ENCODE data around the gene ABCB6.

Gene ABCB6

GRCh38 chr2:219245899-219246230, 27.1 kb upstream of the ABCB6 start:
- Histone ChIP-seq H3K27ac (ENCODE audit: low read depth, low read length) (peak overlapping the region; percentile 90), H3K9me3 (ENCODE audit: control insufficient read depth in 1 of 2, low read length in 2 of 2) (no peaks in the 10 kb centered on the region), H3K4me3 (ENCODE audit: low read depth in 1 of 2, low read length in 2 of 2) (peak overlapping the region; percentile 71 to 87), H3K36me3 (ENCODE audit: control insufficient read depth in 1 of 2, insufficient read depth in 2 of 2, low read length in 2 of 2) (peaks cover 7 to 24% of the 10 kb centered on the region in 2 donors), H3K9ac (ENCODE audit: low read depth in 1 of 2, low read length in 2 of 2) (peak overlapping the region; percentile 68 to 95), H3K4me1 (ENCODE audit: control insufficient read depth in 1 of 2, insufficient read depth in 2 of 2, low read length in 2 of 2) (peaks cover 65 to 66% of the 10 kb centered on the region in 2 donors), H3K27me3 (ENCODE audit: control insufficient read depth in 1 of 2, insufficient read depth in 2 of 2, low read length in 2 of 2) (no peaks in the 10 kb centered on the region)

DNA sequence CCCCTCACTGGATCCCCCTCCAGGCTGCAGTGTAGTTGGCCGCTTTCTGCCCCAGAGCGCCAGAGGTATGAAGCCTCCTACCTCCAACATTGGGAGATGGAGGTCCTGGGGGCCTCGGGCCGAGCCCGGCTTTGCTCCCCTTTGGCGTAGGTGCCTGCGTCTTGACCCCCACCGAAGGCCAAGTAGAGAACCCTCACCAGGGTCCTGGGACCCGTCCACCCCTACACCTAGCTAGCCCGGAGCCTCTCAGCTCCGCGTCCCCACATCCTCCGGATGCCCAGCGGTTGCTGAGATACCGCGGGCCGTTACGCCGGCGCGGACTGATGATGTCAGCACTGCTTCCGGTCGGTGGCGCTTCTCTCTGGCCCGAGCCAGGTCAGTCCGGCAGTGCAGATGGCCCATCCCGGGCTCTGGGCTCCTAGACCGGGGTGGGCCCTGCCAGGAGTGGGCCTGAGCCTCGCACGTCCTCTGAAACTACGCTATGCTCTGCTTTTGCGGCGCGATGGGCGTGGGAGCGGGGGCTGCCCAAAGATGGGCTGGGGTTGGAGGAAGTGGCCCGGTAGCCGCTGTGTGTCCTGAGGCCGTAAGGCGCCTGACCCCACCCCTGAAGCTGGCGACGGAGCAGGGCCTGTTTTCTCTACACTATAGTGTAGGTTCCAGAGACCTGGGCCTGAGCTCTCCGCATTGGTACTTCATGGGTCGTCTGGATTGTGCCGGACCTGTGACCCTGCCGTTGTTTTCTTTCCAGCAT, 26.6 kb upstream of the ABCB6 start, which contains the start of the genes GLB1L and STK16:
GLB1L (minus strand) TSS at position 297 of the 751 bp plus-strand sequence. CDS start 1,871 bp downstream, outside the sequence.
STK16 (plus strand) TSS at position 332 of the 751 bp plus-strand sequence. CDS start 521 bp downstream, outside the sequence.
- no peaks in the 10 kb centered on the region for H3K27me3 ChIP-seq (ENCODE audit: control insufficient read depth in 1 of 2, insufficient read depth in 2 of 2, low read length in 2 of 2)
- H3K36me3 ChIP-seq (ENCODE audit: control insufficient read depth in 1 of 2, insufficient read depth in 2 of 2, low read length in 2 of 2), result peaks cover 7 to 18% of the 10 kb centered on the region in 2 donors
- peak within 1 kb of the TSS; percentile 71 to 87 for H3K4me3 ChIP-seq (ENCODE audit: low read depth in 1 of 2, low read length in 2 of 2)
- H3K27ac ChIP-seq (ENCODE audit: low read depth, low read length), result peak within 1 kb of the TSS; percentile 90
- H3K9me3 ChIP-seq (ENCODE audit: control insufficient read depth in 1 of 2, low read length in 2 of 2), result no peaks in the 10 kb centered on the region
- H3K4me1 ChIP-seq (ENCODE audit: control insufficient read depth in 1 of 2, insufficient read depth in 2 of 2, low read length in 2 of 2), result peaks cover 60% of the 10 kb centered on the region in 2 donors
- H3K9ac ChIP-seq (ENCODE audit: low read depth in 1 of 2, low read length in 2 of 2), result peak within 1 kb of the TSS; percentile 68 to 95

- H3K27me3 ChIP-seq (ENCODE audit: control insufficient read depth in 1 of 2, insufficient read depth in 2 of 2, low read length in 2 of 2), result no peaks in the 10 kb centered on the region
- H3K27ac ChIP-seq (ENCODE audit: low read depth, low read length), result peak overlapping the region; percentile 90
- H3K9ac ChIP-seq (ENCODE audit: low read depth in 1 of 2, low read length in 2 of 2), result peak overlapping the region; percentile 68 to 95
- H3K36me3 ChIP-seq (ENCODE audit: control insufficient read depth in 1 of 2, insufficient read depth in 2 of 2, low read length in 2 of 2), result peaks cover 7 to 15% of the 10 kb centered on the region in 2 donors
- peak overlapping the region; percentile 71 to 87 for H3K4me3 ChIP-seq (ENCODE audit: low read depth in 1 of 2, low read length in 2 of 2)
- no peaks in the 10 kb centered on the region for H3K9me3 ChIP-seq (ENCODE audit: control insufficient read depth in 1 of 2, low read length in 2 of 2)
- H3K4me1 ChIP-seq (ENCODE audit: control insufficient read depth in 1 of 2, insufficient read depth in 2 of 2, low read length in 2 of 2), result peaks cover 54 to 55% of the 10 kb centered on the region in 2 donors
Measured at GRCh38 chr2:219244789-219245147, 26.0 kb upstream of the ABCB6 start.

DNA sequence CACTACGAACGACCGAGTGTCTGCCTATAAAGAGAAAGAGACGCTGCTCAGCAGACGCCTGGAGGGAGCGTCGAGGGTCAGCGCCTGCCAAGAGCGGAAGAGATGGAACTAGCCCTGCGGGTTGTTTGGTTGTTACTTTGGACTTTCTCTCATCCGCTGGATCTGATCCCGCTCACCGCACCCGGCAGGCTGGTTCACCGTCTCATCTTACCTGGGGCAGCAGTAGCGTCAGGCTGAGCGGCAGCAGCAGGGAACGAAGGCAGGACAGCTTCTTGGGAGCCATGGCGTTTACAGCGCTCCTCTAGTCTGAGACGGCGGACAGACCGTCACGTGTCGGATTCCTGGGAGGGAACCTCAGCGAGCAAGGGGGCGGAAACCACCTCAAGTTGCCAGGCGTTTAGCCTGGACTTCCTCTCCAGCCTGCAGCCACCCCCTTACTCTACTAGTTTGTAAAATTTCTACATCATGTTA, 24.6 kb upstream of the ABCB6 start:
- Histone ChIP-seq H3K27me3 (ENCODE audit: control insufficient read depth in 1 of 2, insufficient read depth in 2 of 2, low read length in 2 of 2) (no peaks in the 10 kb centered on the region), H3K9me3 (ENCODE audit: control insufficient read depth in 1 of 2, low read length in 2 of 2) (no peaks in the 10 kb centered on the region), H3K36me3 (ENCODE audit: control insufficient read depth in 1 of 2, insufficient read depth in 2 of 2, low read length in 2 of 2) (peaks cover 7 to 15% of the 10 kb centered on the region in 2 donors), H3K4me1 (ENCODE audit: control insufficient read depth in 1 of 2, insufficient read depth in 2 of 2, low read length in 2 of 2) (peaks cover 40% of the 10 kb centered on the region in 2 donors), H3K4me3 (ENCODE audit: low read depth in 1 of 2, low read length in 2 of 2) (peak overlapping the region; percentile 50 to 59), H3K27ac (ENCODE audit: low read depth, low read length) (no peak overlapping the region), H3K9ac (ENCODE audit: low read depth in 1 of 2, low read length in 2 of 2) (peak overlapping the region in 1 of 2 donors; percentile 33)

- Histone ChIP-seq H3K9ac (ENCODE audit: low read depth in 1 of 2, low read length in 2 of 2) (no peak overlapping the region), H3K4me3 (ENCODE audit: low read depth in 1 of 2, low read length in 2 of 2) (no peak overlapping the region), H3K9me3 (ENCODE audit: control insufficient read depth in 1 of 2, low read length in 2 of 2) (no peaks in the 10 kb centered on the region), H3K27ac (ENCODE audit: low read depth, low read length) (no peak overlapping the region), H3K27me3 (ENCODE audit: control insufficient read depth in 1 of 2, insufficient read depth in 2 of 2, low read length in 2 of 2) (no peaks in the 10 kb centered on the region), H3K4me1 (ENCODE audit: control insufficient read depth in 1 of 2, insufficient read depth in 2 of 2, low read length in 2 of 2) (peaks cover 10 to 12% of the 10 kb centered on the region in 2 donors), H3K36me3 (ENCODE audit: control insufficient read depth in 1 of 2, insufficient read depth in 2 of 2, low read length in 2 of 2) (peaks cover 42 to 65% of the 10 kb centered on the region in 2 donors)
Measured at GRCh38 chr2:219234331-219234730, 15.6 kb upstream of the ABCB6 start.

- peak overlapping the region; percentile 93 to 98 for H3K4me3 ChIP-seq (ENCODE audit: low read depth in 1 of 2, low read length in 2 of 2)
- H3K4me1 ChIP-seq (ENCODE audit: control insufficient read depth in 1 of 2, insufficient read depth in 2 of 2, low read length in 2 of 2), result peaks cover 24 to 26% of the 10 kb centered on the region in 2 donors
- peak overlapping the region; percentile 86 to 88 for H3K9ac ChIP-seq (ENCODE audit: low read depth in 1 of 2, low read length in 2 of 2)
- peak overlapping the region; percentile 86 for H3K27ac ChIP-seq (ENCODE audit: low read depth, low read length)
- H3K36me3 ChIP-seq (ENCODE audit: control insufficient read depth in 1 of 2, insufficient read depth in 2 of 2, low read length in 2 of 2), result peaks cover 40 to 50% of the 10 kb centered on the region in 2 donors
- no peaks in the 10 kb centered on the region for H3K27me3 ChIP-seq (ENCODE audit: control insufficient read depth in 1 of 2, insufficient read depth in 2 of 2, low read length in 2 of 2)
- H3K9me3 ChIP-seq (ENCODE audit: control insufficient read depth in 1 of 2, low read length in 2 of 2), result no peaks in the 10 kb centered on the region
Measured at GRCh38 chr2:219230059-219230540, 11.3 kb upstream of the ABCB6 start.

DNA sequence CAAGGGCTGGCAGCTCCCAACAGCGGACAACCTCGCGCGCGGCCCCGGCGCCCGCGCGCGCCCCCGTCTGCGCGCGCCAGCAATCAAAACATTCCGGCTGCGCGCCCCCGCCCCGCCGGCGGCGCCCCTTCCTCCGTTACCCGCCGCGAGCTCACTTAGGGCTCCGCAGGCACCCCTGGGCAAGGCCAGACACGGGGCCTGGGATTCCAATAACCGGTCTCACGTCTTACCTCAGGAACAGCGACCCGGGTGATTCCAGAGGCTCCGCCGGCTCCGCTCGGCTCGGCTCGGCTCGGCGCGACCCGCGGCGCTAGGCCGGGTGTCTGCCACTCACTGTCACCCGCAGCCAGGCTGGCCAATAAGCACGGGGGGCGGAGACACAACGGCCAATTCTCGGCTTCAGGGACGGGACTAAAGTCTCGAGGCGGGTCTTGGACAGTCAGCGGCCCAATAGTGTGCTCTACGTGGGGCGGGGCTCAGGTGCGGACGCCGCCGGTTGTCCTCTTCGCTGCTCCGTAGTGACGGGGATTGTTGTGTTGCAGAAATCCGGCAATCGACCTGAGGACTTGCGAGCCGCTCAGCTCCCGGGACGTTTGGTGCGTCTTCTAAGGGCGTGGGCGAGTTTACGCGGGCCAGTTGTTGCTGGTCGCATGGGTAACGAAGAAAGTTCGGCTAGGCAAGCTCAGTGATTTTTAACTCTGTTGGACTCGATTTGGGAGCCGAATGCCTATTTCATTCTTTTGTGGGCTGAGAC, 10.7 kb upstream of the ABCB6 start, which contains the start of the genes ANKZF1 and ATG9A:
ANKZF1 (plus strand) TSS at position 502 of the 754 bp plus-strand sequence. CDS start 452 bp downstream, outside the sequence.
ATG9A (minus strand) TSS at position 332 of the 754 bp plus-strand sequence. CDS start 1,612 bp downstream, outside the sequence.
- H3K27ac ChIP-seq (ENCODE audit: low read depth, low read length), result peak within 1 kb of the TSS; percentile 94
- H3K36me3 ChIP-seq (ENCODE audit: control insufficient read depth in 1 of 2, insufficient read depth in 2 of 2, low read length in 2 of 2), result peaks cover 46 to 50% of the 10 kb centered on the region in 2 donors
- no peaks in the 10 kb centered on the region for H3K9me3 ChIP-seq (ENCODE audit: control insufficient read depth in 1 of 2, low read length in 2 of 2)
- H3K4me1 ChIP-seq (ENCODE audit: control insufficient read depth in 1 of 2, insufficient read depth in 2 of 2, low read length in 2 of 2), result peaks cover 24 to 26% of the 10 kb centered on the region in 2 donors
- no peaks in the 10 kb centered on the region for H3K27me3 ChIP-seq (ENCODE audit: control insufficient read depth in 1 of 2, insufficient read depth in 2 of 2, low read length in 2 of 2)
- peak within 1 kb of the TSS; percentile 93 to 98 for H3K4me3 ChIP-seq (ENCODE audit: low read depth in 1 of 2, low read length in 2 of 2)
- H3K9ac ChIP-seq (ENCODE audit: low read depth in 1 of 2, low read length in 2 of 2), result peak within 1 kb of the TSS; percentile 92

DNA sequence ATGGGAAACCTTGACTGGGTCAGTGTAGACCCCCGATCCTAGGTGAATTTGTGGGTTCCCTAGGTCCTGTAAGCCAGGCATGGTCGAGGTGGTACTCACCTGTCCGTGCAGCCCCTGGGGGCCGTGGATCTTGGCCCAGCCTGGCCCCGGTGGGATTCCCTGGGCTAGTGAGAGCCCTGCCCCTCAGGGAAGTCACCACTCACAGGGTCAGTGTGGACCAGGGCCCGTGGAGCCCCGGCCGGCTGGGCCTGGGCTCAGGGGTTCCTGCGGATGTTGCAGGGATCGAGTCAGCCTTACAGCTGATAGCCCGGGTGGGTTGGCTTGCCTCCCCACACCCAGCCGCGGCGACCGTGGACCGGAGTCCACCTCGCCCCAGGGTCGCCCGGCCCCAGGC, 10.2 kb upstream of the ABCB6 start:
- peaks cover 24 to 26% of the 10 kb centered on the region in 2 donors for H3K4me1 ChIP-seq (ENCODE audit: control insufficient read depth in 1 of 2, insufficient read depth in 2 of 2, low read length in 2 of 2)
- peak overlapping the region; percentile 89 to 93 for H3K4me3 ChIP-seq (ENCODE audit: low read depth in 1 of 2, low read length in 2 of 2)
- H3K9ac ChIP-seq (ENCODE audit: low read depth in 1 of 2, low read length in 2 of 2), result peak overlapping the region; percentile 92
- peak overlapping the region; percentile 94 for H3K27ac ChIP-seq (ENCODE audit: low read depth, low read length)
- no peaks in the 10 kb centered on the region for H3K27me3 ChIP-seq (ENCODE audit: control insufficient read depth in 1 of 2, insufficient read depth in 2 of 2, low read length in 2 of 2)
- H3K36me3 ChIP-seq (ENCODE audit: control insufficient read depth in 1 of 2, insufficient read depth in 2 of 2, low read length in 2 of 2), result peaks cover 46 to 50% of the 10 kb centered on the region in 2 donors
- H3K9me3 ChIP-seq (ENCODE audit: control insufficient read depth in 1 of 2, low read length in 2 of 2), result no peaks in the 10 kb centered on the region

DNA sequence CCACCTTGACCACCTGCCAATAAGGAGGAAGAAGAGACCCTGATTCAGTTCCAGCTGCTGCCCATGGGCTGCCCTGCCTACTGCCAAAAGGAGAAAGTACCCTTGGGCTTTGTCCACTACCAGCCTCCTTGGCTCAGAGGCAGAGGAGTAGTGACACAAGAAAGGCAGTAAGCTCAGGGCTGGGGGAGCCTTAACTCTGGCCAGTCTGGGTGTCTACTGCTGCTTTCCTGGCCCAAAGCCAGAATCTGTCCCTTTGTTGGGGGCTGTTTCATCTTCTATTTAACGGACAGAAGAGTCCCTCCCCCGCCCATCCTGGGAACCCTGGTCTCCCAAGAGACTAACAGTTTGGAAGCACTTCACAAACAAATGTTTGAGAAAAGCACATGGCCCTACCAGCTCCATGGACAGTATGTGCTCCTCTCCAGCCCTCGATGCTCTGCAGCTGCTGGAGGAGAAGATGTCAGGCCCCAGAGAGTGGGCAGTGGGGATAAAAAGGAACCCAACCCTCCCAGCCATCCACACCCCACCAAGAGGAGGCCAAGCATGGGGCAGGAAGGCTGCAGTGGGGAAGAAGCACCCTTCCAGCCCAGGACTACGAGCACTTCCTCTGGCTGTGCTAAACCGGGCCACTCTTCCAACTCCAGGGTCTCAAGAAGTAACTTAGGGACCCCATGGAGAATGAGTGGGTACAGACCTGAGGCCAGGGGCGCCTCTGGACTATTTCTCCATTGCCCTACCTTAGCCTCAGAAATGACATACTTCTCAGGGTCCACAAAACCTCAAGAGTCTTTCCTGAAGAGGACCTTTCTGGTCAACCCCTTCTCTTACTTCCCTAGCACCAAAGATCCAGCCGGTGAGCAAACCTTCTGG, 9.5 kb upstream of the ABCB6 start:
- H3K4me1 ChIP-seq (ENCODE audit: control insufficient read depth in 1 of 2, insufficient read depth in 2 of 2, low read length in 2 of 2), result peaks cover 24 to 26% of the 10 kb centered on the region in 2 donors
- H3K9me3 ChIP-seq (ENCODE audit: control insufficient read depth in 1 of 2, low read length in 2 of 2), result no peaks in the 10 kb centered on the region
- H3K36me3 ChIP-seq (ENCODE audit: control insufficient read depth in 1 of 2, insufficient read depth in 2 of 2, low read length in 2 of 2), result peaks cover 46 to 50% of the 10 kb centered on the region in 2 donors
- no peak overlapping the region for H3K27ac ChIP-seq (ENCODE audit: low read depth, low read length)
- H3K27me3 ChIP-seq (ENCODE audit: control insufficient read depth in 1 of 2, insufficient read depth in 2 of 2, low read length in 2 of 2), result no peaks in the 10 kb centered on the region
- peak overlapping the region; percentile 89 to 93 for H3K4me3 ChIP-seq (ENCODE audit: low read depth in 1 of 2, low read length in 2 of 2)
- H3K9ac ChIP-seq (ENCODE audit: low read depth in 1 of 2, low read length in 2 of 2), result peak overlapping the region; percentile 92
